WTC11 (cell line): ENCODE measurements around the gene SNX10. TPM values are rescaled to one million over a fixed set of nuclear protein-coding genes. Genes with fewer than 3 reads are reported as not detected.
A peak's percentile ranks its signal among the peaks of the same experiment; 100 is the strongest.

Experiments used
- CREB1 ChIP-seq: sonication (generic); formaldehyde crosslinking; IDR thresholded peaks from 2 replicates; pipeline ENCODE4 v1.8.0; 2023; ENCODE audit warnings: mild to moderate bottlenecking, missing genetic modification reagents
- E2F1 ChIP-seq: sonication (generic); formaldehyde crosslinking; IDR thresholded peaks from 2 replicates; pipeline ENCODE4 v1.8.0; 2022; ENCODE audit warnings: mild to moderate bottlenecking, missing genetic modification reagents
- FOXP1 ChIP-seq: sonication (generic); formaldehyde crosslinking; IDR thresholded peaks from 2 replicates; pipeline ENCODE4 v1.8.0; 2022; ENCODE audit warnings: missing genetic modification reagents, mild to moderate bottlenecking, moderate library complexity, borderline replicate concordance
- GRHL2 ChIP-seq: fragments of 250-450 bp; sonication (Bioruptor Pico); IDR thresholded peaks from 2 replicates; pipeline ENCODE4 v1.8.0; 2022; ENCODE audit warnings: mild to moderate bottlenecking, moderate library complexity; ENCODE audit not compliant: insufficient replicate concordance, severe bottlenecking
- GTF2I ChIP-seq: fragments of 250-450 bp; sonication (Bioruptor Pico); conservative IDR thresholded peaks from 2 replicates; pipeline ENCODE4 v1.4.0; 2021; ENCODE audit warnings: mild to moderate bottlenecking
- HMGA2 ChIP-seq: fragments of 250-450 bp; sonication (Bioruptor Pico); IDR thresholded peaks from 2 replicates; pipeline ENCODE4 v1.4.0; 2021; ENCODE audit warnings: mild to moderate bottlenecking, moderate library complexity
- IRF1 ChIP-seq: sonication (generic); formaldehyde crosslinking; IDR thresholded peaks from 2 replicates; pipeline ENCODE4 v1.8.0; 2023; ENCODE audit warnings: missing genetic modification reagents
- JAZF1 ChIP-seq: fragments of 250-450 bp; sonication (Bioruptor Pico); IDR thresholded peaks from 2 replicates; pipeline ENCODE4 v1.9.0; 2021; ENCODE audit warnings: moderate library complexity, mild to moderate bottlenecking, inconsistent platforms
- JUN ChIP-seq: sonication (generic); formaldehyde crosslinking; IDR thresholded peaks from 2 replicates; pipeline ENCODE4 v1.8.0; 2023; ENCODE audit warnings: mild to moderate bottlenecking, missing genetic modification reagents
- MLX ChIP-seq: sonication (generic); formaldehyde crosslinking; IDR thresholded peaks from 2 replicates; pipeline ENCODE4 v1.8.1; 2023; ENCODE audit warnings: mild to moderate bottlenecking, missing genetic modification reagents, moderate library complexity
- MXD4 ChIP-seq: fragments of 250-450 bp; sonication (Bioruptor Pico); IDR thresholded peaks from 2 replicates; pipeline ENCODE4 v1.8.0; 2021; ENCODE audit warnings: mild to moderate bottlenecking, moderate library complexity, borderline replicate concordance
- PRDM15 ChIP-seq: sonication (generic); formaldehyde crosslinking; IDR thresholded peaks from 2 replicates; pipeline ENCODE4 v1.8.0; 2022; ENCODE audit warnings: missing genetic modification reagents
- PREB ChIP-seq: sonication (generic); formaldehyde crosslinking; IDR thresholded peaks from 2 replicates; pipeline ENCODE4 v1.8.1; 2022; ENCODE audit warnings: mild to moderate bottlenecking, missing genetic modification reagents, moderate library complexity, borderline replicate concordance
- TEAD4 ChIP-seq: sonication (generic); formaldehyde crosslinking; IDR thresholded peaks from 2 replicates; pipeline ENCODE4 v1.8.0; 2022; ENCODE audit warnings: mild to moderate bottlenecking, missing genetic modification reagents
- ZBTB21 ChIP-seq: sonication (generic); formaldehyde crosslinking; IDR thresholded peaks from 2 replicates; pipeline ENCODE4 v1.8.1; 2023; ENCODE audit warnings: mild to moderate bottlenecking, missing genetic modification reagents, borderline replicate concordance
- ZNF219 ChIP-seq: sonication (generic); formaldehyde crosslinking; IDR thresholded peaks from 2 replicates; pipeline ENCODE4 v1.8.0; 2023; ENCODE audit warnings: missing genetic modification reagents, mild to moderate bottlenecking, borderline replicate concordance
- ZNF396 ChIP-seq: fragments of 250-450 bp; sonication (Bioruptor Pico); IDR thresholded peaks from 2 replicates; pipeline ENCODE4 v1.8.0; 2021; ENCODE audit warnings: mild to moderate bottlenecking, moderate library complexity, borderline replicate concordance
- ZNF671 ChIP-seq: fragments of 250-450 bp; sonication (Bioruptor Pico); IDR thresholded peaks from 2 replicates; pipeline ENCODE4 v1.8.0; 2021; ENCODE audit warnings: mild to moderate bottlenecking
- total RNA-seq: library from RNA; stranded (reverse); gene quantifications from 3 replicates; pipeline ENCODE4 v1.2.3, GENCODE V29; 2021
- TF ChIP-seq, protein P1 (sequence below): sonication (generic); formaldehyde crosslinking; IDR thresholded peaks from 2 replicates; pipeline ENCODE4 v1.8.1; 2022; ENCODE audit warnings: missing genetic modification reagents, borderline replicate concordance
- TF ChIP-seq, protein P2 (sequence below): sonication (generic); formaldehyde crosslinking; IDR thresholded peaks from 2 replicates; pipeline ENCODE4 v1.8.1; 2023; ENCODE audit warnings: mild to moderate bottlenecking, missing genetic modification reagents, borderline replicate concordance
- TF ChIP-seq, protein P3 (sequence below): fragments of 250-450 bp; sonication (Bioruptor Pico); IDR thresholded peaks from 2 replicates; pipeline ENCODE4 v1.8.0; 2021; ENCODE audit warnings: mild to moderate bottlenecking
- TF ChIP-seq, protein P4 (sequence below): sonication (generic); formaldehyde crosslinking; IDR thresholded peaks from 2 replicates; pipeline ENCODE4 v1.8.1; 2022; ENCODE audit warnings: low read depth, mild to moderate bottlenecking, moderate library complexity, missing genetic modification reagents, borderline replicate concordance

The SNX10 gene
- total RNA-seq, 1 experiment from 2014 or later = 10.8 TPM

DNA sequence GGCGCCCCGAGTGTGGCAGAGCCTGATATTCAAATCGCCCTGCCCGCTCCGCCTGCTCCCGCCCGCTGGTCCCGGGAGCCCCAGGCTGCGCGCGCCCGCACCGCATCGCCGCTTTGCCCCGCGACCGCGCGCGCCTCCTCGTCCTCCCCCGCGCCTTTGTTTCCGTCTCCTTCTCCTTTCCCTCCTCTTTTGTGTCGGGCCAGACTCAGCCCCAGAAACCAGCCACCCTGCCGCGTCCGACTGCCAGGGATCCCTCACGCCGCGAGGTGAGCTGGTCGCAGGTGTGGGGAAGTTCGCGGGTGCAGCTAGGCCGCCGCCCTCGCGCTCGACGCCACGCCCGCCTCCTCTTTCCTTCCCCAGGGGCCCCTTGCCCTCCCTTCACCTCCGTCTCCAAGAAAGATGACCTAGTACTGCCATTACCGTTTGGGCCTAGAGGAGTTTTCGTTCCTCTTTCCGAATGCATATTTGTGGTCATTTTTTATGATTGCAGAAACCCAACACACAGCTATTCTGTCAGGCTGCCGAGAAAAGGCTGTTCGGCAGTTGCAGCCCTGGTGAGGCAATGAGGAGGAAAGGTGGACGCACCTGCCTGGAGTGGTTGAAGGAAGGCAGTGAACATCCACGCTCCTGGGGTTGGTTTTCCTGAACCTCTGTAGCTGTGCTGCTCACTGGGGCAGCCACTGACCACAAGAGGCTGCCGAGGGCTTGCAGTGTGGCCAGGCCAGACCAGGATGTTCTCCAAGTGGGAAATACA lies 107.3 kb downstream of the SNX10 start (continued):
- no peak for TF ChIP-seq E2F1 (CRISPR knock-in tag)
- TF ChIP-seq PREB (CRISPR knock-in tag) = no peak
- TF ChIP-seq ZNF219 (CRISPR knock-in tag) = no peak
- no peak for TF ChIP-seq MXD4 (CRISPR knock-in tag)
- TF ChIP-seq IRF1 (CRISPR knock-in tag) = no peak
- TF ChIP-seq FOXP1 = peak; percentile 58; the same call in 1 of the 2 replicates
- TF ChIP-seq TEAD4 (CRISPR knock-in tag) = no peak
- no peak for TF ChIP-seq GRHL2 (CRISPR knock-in tag)
- peak; percentile 62; the same call in 1 of the 2 replicates for TF ChIP-seq ZBTB21
- TF ChIP-seq JAZF1 (CRISPR knock-in tag) = no peak
- TF ChIP-seq ZNF396 = no peak
- no peak for TF ChIP-seq PRDM15
- TF ChIP-seq, protein P1, sequence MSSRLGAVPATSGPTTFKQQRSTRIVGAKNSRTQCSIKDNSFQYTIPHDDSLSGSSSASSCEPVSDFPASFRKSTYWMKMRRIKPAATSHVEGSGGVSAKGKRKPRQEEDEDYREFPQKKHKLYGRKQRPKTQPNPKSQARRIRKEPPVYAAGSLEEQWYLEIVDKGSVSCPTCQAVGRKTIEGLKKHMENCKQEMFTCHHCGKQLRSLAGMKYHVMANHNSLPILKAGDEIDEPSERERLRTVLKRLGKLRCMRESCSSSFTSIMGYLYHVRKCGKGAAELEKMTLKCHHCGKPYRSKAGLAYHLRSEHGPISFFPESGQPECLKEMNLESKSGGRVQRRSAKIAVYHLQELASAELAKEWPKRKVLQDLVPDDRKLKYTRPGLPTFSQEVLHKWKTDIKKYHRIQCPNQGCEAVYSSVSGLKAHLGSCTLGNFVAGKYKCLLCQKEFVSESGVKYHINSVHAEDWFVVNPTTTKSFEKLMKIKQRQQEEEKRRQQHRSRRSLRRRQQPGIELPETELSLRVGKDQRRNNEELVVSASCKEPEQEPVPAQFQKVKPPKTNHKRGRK = no peak
- TF ChIP-seq GTF2I (CRISPR knock-in tag) = no peak
- TF ChIP-seq, protein P2, sequence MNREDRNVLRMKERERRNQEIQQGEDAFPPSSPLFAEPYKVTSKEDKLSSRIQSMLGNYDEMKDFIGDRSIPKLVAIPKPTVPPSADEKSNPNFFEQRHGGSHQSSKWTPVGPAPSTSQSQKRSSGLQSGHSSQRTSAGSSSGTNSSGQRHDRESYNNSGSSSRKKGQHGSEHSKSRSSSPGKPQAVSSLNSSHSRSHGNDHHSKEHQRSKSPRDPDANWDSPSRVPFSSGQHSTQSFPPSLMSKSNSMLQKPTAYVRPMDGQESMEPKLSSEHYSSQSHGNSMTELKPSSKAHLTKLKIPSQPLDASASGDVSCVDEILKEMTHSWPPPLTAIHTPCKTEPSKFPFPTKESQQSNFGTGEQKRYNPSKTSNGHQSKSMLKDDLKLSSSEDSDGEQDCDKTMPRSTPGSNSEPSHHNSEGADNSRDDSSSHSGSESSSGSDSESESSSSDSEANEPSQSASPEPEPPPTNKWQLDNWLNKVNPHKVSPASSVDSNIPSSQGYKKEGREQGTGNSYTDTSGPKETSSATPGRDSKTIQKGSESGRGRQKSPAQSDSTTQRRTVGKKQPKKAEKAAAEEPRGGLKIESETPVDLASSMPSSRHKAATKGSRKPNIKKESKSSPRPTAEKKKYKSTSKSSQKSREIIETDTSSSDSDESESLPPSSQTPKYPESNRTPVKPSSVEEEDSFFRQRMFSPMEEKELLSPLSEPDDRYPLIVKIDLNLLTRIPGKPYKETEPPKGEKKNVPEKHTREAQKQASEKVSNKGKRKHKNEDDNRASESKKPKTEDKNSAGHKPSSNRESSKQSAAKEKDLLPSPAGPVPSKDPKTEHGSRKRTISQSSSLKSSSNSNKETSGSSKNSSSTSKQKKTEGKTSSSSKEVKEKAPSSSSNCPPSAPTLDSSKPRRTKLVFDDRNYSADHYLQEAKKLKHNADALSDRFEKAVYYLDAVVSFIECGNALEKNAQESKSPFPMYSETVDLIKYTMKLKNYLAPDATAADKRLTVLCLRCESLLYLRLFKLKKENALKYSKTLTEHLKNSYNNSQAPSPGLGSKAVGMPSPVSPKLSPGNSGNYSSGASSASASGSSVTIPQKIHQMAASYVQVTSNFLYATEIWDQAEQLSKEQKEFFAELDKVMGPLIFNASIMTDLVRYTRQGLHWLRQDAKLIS (CRISPR knock-in tag) = 0 out of 2 replicates have a peak, but pooled peaks have one; percentile 55
- no peak for TF ChIP-seq MLX (CRISPR knock-in tag)
- TF ChIP-seq, protein P3, sequence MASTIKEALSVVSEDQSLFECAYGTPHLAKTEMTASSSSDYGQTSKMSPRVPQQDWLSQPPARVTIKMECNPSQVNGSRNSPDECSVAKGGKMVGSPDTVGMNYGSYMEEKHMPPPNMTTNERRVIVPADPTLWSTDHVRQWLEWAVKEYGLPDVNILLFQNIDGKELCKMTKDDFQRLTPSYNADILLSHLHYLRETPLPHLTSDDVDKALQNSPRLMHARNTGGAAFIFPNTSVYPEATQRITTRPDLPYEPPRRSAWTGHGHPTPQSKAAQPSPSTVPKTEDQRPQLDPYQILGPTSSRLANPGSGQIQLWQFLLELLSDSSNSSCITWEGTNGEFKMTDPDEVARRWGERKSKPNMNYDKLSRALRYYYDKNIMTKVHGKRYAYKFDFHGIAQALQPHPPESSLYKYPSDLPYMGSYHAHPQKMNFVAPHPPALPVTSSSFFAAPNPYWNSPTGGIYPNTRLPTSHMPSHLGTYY (CRISPR knock-in tag) = no peak
- TF ChIP-seq HMGA2 (CRISPR knock-in tag) = no peak
- no peak for TF ChIP-seq JUN (CRISPR knock-in tag)
- TF ChIP-seq, protein P4, sequence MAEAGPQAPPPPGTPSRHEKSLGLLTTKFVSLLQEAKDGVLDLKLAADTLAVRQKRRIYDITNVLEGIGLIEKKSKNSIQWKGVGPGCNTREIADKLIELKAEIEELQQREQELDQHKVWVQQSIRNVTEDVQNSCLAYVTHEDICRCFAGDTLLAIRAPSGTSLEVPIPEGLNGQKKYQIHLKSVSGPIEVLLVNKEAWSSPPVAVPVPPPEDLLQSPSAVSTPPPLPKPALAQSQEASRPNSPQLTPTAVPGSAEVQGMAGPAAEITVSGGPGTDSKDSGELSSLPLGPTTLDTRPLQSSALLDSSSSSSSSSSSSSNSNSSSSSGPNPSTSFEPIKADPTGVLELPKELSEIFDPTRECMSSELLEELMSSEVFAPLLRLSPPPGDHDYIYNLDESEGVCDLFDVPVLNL (CRISPR knock-in tag) = no peak
- no peak for TF ChIP-seq ZNF671 (CRISPR knock-in tag)
- TF ChIP-seq CREB1 = no peak
